Endothelial cell of umbilical vein (primary cell): Measurements from ENCODE around the gene SPTB. TPM values are rescaled to one million over a fixed set of nuclear protein-coding genes. Genes with fewer than 3 reads are reported as not detected.

ENCODE experiments used
- BruUV-seq: library from RNA; stranded (reverse); fragments of 400-500 nt; replicated peaks from 2 replicates; lab custom pipeline; 2021; lab: Mats Ljungman, UMichigan
- CTCF ChIA-PET: fragments of 300-600, 350-600 bp; sonication (Branson Sonifier 250); formaldehyde crosslinking; loops from one replicate; lab custom pipeline; 2021; ENCODE audit warnings: antibody characterized with exemption, inconsistent platforms; lab: Charles Lee
- POLR2A ChIA-PET: fragments of 300-600, 350-600 bp; sonication (Branson Sonifier 250); formaldehyde crosslinking; loops from one replicate; lab custom pipeline; 2021; ENCODE audit warnings: antibody characterized with exemption, inconsistent platforms; lab: Charles Lee
- DNase-seq: peaks from one replicate; pipeline ENCODE4 v3.0.0-alpha.2; 2011; ENCODE audit warnings: low read depth, low spot score
- FAIRE-seq: peaks from 2 replicates; lab custom pipeline; 2011; peaks lifted over from hg19 to GRCh38; lab: Jason Lieb, UNC
- H2AFZ ChIP-seq: 2 replicates; pipeline ENCODE4 v1.6.0; 2012; ENCODE audit warnings: low read depth, low read length, control low read depth, inconsistent platforms
- H3K27ac ChIP-seq: 2 replicates; pipeline ENCODE4 v1.5.1; 2011; ENCODE audit warnings: low read depth, mild to moderate bottlenecking, control low read depth, low read length, moderate library complexity; ENCODE audit not compliant: insufficient read depth
- H3K27me3 ChIP-seq, 2 experiments: 2 replicates each; pipeline versions ENCODE4 v1.6.0 to v1.6.1; 2011; ENCODE audit warnings: low read length in 2 of 2, mixed read lengths in 1 of 2; ENCODE audit not compliant: control insufficient read depth in 2 of 2, insufficient read depth in 2 of 2
- H3K36me3 ChIP-seq, 2 experiments: 2 replicates in 1 of 2; 3 replicates in 1 of 2; pipeline ENCODE4 v1.5.1; 2011; ENCODE audit warnings: low read length in 2 of 2, mild to moderate bottlenecking in 1 of 2, moderate library complexity in 1 of 2; ENCODE audit not compliant: control insufficient read depth in 2 of 2, insufficient read depth in 2 of 2; ENCODE audit errors: extremely low read depth in 1 of 2
- H3K4me1 ChIP-seq: 3 replicates; pipeline ENCODE4 v1.5.1; 2011; ENCODE audit warnings: mild to moderate bottlenecking, low read length; ENCODE audit not compliant: control insufficient read depth, insufficient read depth; ENCODE audit errors: extremely low read depth
- H3K4me2 ChIP-seq: 2 replicates; pipeline ENCODE4 v1.6.1; 2011; ENCODE audit warnings: low read length, control low read depth, mixed read lengths; ENCODE audit not compliant: insufficient read depth
- H3K4me3 ChIP-seq, 3 experiments: fragments of 200-600 bp in 1 of 3; sonication (generic), shearing (Covaris generic) in 1 of 3; replicated peaks in 1 of 3; 2 replicates each; pipeline ENCODE4 v1.5.1; 2011 to 2016; ENCODE audit warnings: control low read depth in 3 of 3, low read length in 3 of 3, mild to moderate bottlenecking in 2 of 3, inconsistent platforms in 1 of 3, low read depth in 1 of 3, moderate library complexity in 1 of 3; ENCODE audit not compliant: insufficient read depth in 1 of 3
- H3K79me2 ChIP-seq: 2 replicates; pipeline ENCODE4 v1.6.0; 2012; ENCODE audit warnings: low read length, inconsistent platforms; ENCODE audit not compliant: control insufficient read depth, insufficient read depth
- H3K9ac ChIP-seq: replicated peaks from 2 replicates; pipeline ENCODE3; 2011; ENCODE audit warnings: low read length, control low read depth; ENCODE audit not compliant: insufficient read depth; ENCODE audit errors: extremely low read depth
- H3K9me1 ChIP-seq: replicated peaks from 3 replicates; pipeline ENCODE4 v1.6.0; 2011; ENCODE audit warnings: mild to moderate bottlenecking, low read length; ENCODE audit not compliant: control insufficient read depth, insufficient read depth; ENCODE audit errors: extremely low read depth
- H3K9me3 ChIP-seq: replicated peaks from 2 replicates; pipeline ENCODE4 v1.5.1; 2012; ENCODE audit warnings: low read length, inconsistent platforms; ENCODE audit not compliant: control insufficient read depth, insufficient read depth
- H4K20me1 ChIP-seq: replicated peaks from 2 replicates; pipeline ENCODE3; 2011; ENCODE audit warnings: mild to moderate bottlenecking, low read length; ENCODE audit not compliant: control insufficient read depth, insufficient read depth; ENCODE audit errors: extremely low read depth
- CTCF ChIP-seq, 2 donors: IDR thresholded peaks; 1 replicate in 1 of 2; 2 replicates in 1 of 2; pipeline ENCODE4 v1.5.1; 2011; ENCODE audit warnings: low read length in 2 of 2, mild to moderate bottlenecking in 2 of 2, moderate library complexity in 2 of 2, control low read depth in 1 of 2, inconsistent platforms in 1 of 2, low read depth in 1 of 2; ENCODE audit not compliant: insufficient read depth in 1 of 2; ENCODE audit errors: extremely low read depth in 1 of 2
- EZH2 ChIP-seq: IDR thresholded peaks from 2 replicates; pipeline ENCODE4 v1.6.1; 2012; ENCODE audit warnings: borderline replicate concordance, low read depth, mild to moderate bottlenecking, moderate library complexity, low read length, inconsistent platforms; ENCODE audit not compliant: severe bottlenecking
- FOS ChIP-seq: IDR thresholded peaks from 2 replicates; pipeline ENCODE4 v1.6.1; 2011; ENCODE audit warnings: mild to moderate bottlenecking, low read length, moderate library complexity, borderline replicate concordance; ENCODE audit not compliant: insufficient read depth
- GATA2 ChIP-seq: IDR thresholded peaks from 2 replicates; pipeline ENCODE4 v1.7.0; 2011; ENCODE audit warnings: low read depth, mild to moderate bottlenecking, moderate library complexity, mixed read lengths, low read length; ENCODE audit not compliant: insufficient read length, insufficient read depth
- JUN ChIP-seq: IDR thresholded peaks from 2 replicates; pipeline ENCODE4 v1.6.1; 2011; ENCODE audit warnings: borderline replicate concordance, low read depth; ENCODE audit not compliant: insufficient read length, insufficient read depth
- MAX ChIP-seq: IDR thresholded peaks from 2 replicates; pipeline ENCODE4 v1.6.1; 2011; ENCODE audit not compliant: insufficient read depth, insufficient read length
- MYC ChIP-seq: IDR thresholded peaks from one replicate; pipeline ENCODE4 v1.6.1; 2011; ENCODE audit warnings: mild to moderate bottlenecking, low read depth, low read length
- POLR2A ChIP-seq: IDR thresholded peaks from 2 replicates; pipeline ENCODE4 v1.6.1; 2012; ENCODE audit warnings: low read depth, mild to moderate bottlenecking, control low read depth, low read length
- POLR2AphosphoS5 ChIP-seq: IDR thresholded peaks from 2 replicates; pipeline ENCODE4 v1.6.1; 2012; ENCODE audit warnings: low read depth, mild to moderate bottlenecking, control low read depth, low read length, moderate library complexity; ENCODE audit not compliant: insufficient read depth
- dilution Hi-C: fragments of 300-500 bp; cut with MboI; formaldehyde crosslinking; loops from one replicate; pipeline ENCODE4 v1.15.0; 2019; ENCODE audit warnings: low sequenced_read_pairs; ENCODE audit not compliant: extremely low pct_ligation_motif_present
- intact Hi-C: fragments of 100-400 bp; cut with micrococcal nuclease; formaldehyde crosslinking; loops from one replicate; pipeline ENCODE4 v1.10.0; 2022
- polyA plus RNA-seq, 4 experiments: library from polyadenylated mRNA; depleted of rRNA in 3 of 4; stranded (reverse) in 3 of 4; unstranded in 1 of 4; fragments of >200 nt; gene quantifications; 2 replicates each; pipeline versions ENCODE4 v1.2.1 to v1.2.3, GENCODE V29; 2011 to 2012; ENCODE audit warnings: missing spikeins in 1 of 4
- total RNA-seq: library from RNA; stranded (reverse); gene quantifications from 2 replicates; pipeline ENCODE4 v1.2.3, GENCODE V29; 2021

Gene SPTB
- total and polyA plus RNA-seq, 2 donors (not counting 3 experiments of a cell fraction or from before 2014, with no cell fraction given) = 0.03 to 0.07 TPM

GRCh38 chr14:64723691-64724577, 155.8 kb downstream of the SPTB start:
- H2AFZ ChIP-seq = no peak overlapping the region
- TF ChIP-seq EZH2 = no peak
- TF ChIP-seq FOS = no peak
- no peak for TF ChIP-seq CTCF (IDR thresholded peaks at IDR 0.05; ENCODE audit: extremely low read depth in 1 of 2, insufficient read depth in 1 of 2, low read depth in 1 of 2, low read length in 2 of 2)
- no peak for TF ChIP-seq POLR2AphosphoS5
- no peak for TF ChIP-seq POLR2A
- TF ChIP-seq MAX = no peak
- no peak for TF ChIP-seq JUN
- no peak for TF ChIP-seq GATA2
- no peak for TF ChIP-seq MYC
- H3K4me3 ChIP-seq = no peak overlapping the region
- FAIRE-seq (no peak), DNase-seq (no peak)
- H3K36me3 ChIP-seq = no peaks in the 10 kb centered on the region
- ChIA-PET CTCF (no interaction called here), POLR2A (no interaction called here)
- no peaks in the 10 kb centered on the region for H3K9me3 ChIP-seq
- H3K9ac ChIP-seq = no peak overlapping the region
- no peaks in the 10 kb centered on the region for H4K20me1 ChIP-seq
- H3K9me1 ChIP-seq = no peaks in the 10 kb centered on the region
- BruUV-seq = no TSS peak
- intact Hi-C loops = no loop called here
- no peaks in the 10 kb centered on the region for H3K79me2 ChIP-seq
- H3K4me1 ChIP-seq = peaks cover 16% of the 10 kb centered on the region
- no peaks in the 10 kb centered on the region for H3K27me3 ChIP-seq
- H3K27ac ChIP-seq = no peak overlapping the region
- dilution Hi-C loops = no loop called here
- no peak overlapping the region for H3K4me2 ChIP-seq
